IPS-18c (cell line): ENCODE measurements around the gene SYAP1.
A peak's percentile ranks its signal among the peaks of the same experiment; 100 is the strongest.
"Not testable (repeated sequence)": the region's sequence is repeated elsewhere in the genome, so short reads cannot be mapped to it uniquely, and the experiment has no call there.

ENCODE experiments used
- H3K4me3 ChIP-seq: 2 replicates; pipeline ENCODE4 v1.7.0; 2013; ENCODE audit warnings: low read depth, mild to moderate bottlenecking, low read length, moderate library complexity; ENCODE audit not compliant: insufficient read depth
- H3K9me3 ChIP-seq: one replicate; pipeline ENCODE4 v1.6.1; 2013; ENCODE audit warnings: mild to moderate bottlenecking, low read length, moderate library complexity; ENCODE audit not compliant: control insufficient read depth, insufficient read depth

Gene SYAP1

DNA sequence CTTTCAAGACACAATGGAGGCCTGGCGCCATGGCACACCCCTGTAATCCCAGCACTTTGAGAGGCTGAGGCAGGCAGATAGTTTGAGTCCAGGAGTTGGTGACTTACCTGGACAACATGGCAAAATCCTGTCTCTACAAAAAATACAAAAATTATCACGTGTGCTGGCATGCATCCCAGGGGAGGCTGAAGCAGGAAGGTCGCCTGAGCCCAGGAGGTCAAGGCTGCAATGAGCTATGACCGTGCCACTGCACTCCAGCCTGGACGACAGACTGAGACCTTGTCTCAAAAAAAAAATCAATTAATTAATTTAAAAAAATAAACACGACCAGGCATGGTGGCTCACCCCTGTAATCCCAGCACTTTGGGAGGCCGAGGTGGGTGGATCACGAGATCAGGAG is 4.9 kb upstream of the SYAP1 start:
- H3K9me3 ChIP-seq = no peaks in the 10 kb centered on the region
- H3K4me3 ChIP-seq = no peak overlapping the region

DNA sequence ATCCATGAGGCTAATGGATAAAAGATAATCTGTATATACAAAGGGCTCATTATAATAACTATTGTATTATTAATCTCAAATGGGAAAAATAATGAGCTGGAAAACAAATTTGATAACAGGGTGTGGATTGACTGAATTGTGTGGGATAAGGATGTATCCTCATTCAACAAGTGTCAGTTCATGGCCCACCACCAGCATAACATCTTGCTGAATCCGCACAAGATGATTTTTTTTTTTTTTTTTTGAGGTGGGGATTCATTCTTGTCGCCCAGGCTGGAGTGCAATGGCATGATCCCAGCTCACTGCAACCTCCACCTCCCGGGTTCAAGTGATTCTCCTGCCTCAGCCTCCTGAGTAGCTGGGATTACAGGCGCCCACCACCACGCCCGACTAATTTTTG is 3.8 kb upstream of the SYAP1 start:
- H3K4me3 ChIP-seq, H3K9me3 ChIP-seq: not testable (repeated sequence)

DNA sequence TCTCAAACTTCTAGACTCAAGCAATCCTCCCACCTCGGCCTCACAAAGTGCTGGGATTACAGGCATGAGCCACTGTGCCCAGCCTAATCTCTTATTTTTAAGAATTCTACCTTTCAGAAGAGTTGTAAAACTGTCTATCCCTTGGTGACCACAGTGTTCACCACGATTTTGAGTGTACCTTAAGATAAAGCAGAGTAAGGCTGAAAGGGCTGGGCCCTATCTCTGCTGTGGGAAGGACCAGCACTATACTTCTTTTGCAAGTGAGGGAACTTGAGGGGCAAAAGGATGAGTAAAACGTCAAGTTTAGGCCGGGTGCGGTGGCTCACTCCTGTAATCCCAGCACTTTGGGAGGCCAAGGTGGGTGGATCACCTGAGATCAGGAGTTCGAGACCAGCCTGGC is 3.0 kb upstream of the SYAP1 start:
- not testable (repeated sequence) for H3K4me3 ChIP-seq, H3K9me3 ChIP-seq

DNA sequence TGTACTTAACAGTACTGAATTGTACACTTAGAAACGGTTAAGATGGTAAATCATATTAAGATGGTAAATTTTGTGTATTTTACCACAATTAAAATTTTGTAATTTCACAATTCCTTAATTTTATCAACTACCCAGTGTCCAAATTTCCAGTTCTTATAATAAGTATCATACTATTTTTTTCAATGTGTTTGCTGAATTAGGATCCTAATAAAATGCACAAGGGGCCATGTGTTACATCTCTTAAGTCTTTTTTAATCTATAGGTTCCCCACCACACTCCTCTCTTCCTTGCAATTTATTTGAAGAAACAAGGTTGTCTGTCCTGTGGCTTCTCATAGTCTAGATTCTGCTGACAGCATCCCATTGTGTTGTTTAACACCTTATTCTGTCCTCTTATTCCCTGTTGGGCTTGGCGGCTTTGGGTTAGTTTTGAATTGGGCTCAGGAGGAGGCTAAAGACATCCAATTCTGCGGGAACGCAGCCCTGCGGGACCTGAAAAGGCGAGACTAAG is 533 bp upstream of the SYAP1 start:
- Histone ChIP-seq H3K9me3 (no peaks in the 10 kb centered on the region), H3K4me3 (peak overlapping the region; percentile 40)

- no peaks in the 10 kb centered on the region for H3K9me3 ChIP-seq
- H3K4me3 ChIP-seq = no peak overlapping the region
Observed at GRCh38 chrX:16722481-16722880, 3.1 kb downstream of the SYAP1 start.

- H3K4me3 ChIP-seq = no peak overlapping the region
- H3K9me3 ChIP-seq = peaks cover 3% of the 10 kb centered on the region
Observed at GRCh38 chrX:16725072-16725471, 5.7 kb downstream of the SYAP1 start.

DNA sequence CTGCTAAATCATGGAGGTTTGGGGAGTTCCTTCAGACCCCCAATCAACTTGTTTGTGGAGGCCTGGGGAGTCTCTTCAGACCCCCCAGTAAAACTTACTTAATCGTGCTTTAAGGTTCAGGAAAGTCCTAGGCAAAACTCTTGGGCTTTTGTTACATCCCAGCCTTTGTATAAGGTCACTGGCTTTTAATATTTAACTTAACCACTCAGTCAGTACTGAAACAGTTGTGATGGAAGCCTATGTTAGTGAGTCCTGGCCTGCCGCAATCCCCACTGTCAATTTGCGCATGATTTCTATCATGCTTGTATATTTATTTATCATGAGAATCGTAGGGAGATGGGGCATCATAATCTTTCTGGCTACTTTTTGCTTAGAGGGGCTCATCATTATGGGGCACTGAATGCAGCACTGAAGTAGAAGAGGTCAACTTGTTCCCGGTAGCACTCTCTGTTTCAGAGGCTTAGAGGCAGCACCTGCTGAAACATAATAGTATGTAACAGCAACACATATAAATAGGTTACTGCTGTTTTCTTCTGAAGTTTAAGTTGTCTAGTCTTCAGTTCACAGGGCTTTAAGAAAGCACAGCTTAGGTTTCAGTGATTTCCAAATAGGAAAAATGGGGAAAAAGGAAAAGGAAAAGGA is 7.1 kb downstream of the SYAP1 start:
- not testable (repeated sequence) for H3K4me3 ChIP-seq, H3K9me3 ChIP-seq

DNA sequence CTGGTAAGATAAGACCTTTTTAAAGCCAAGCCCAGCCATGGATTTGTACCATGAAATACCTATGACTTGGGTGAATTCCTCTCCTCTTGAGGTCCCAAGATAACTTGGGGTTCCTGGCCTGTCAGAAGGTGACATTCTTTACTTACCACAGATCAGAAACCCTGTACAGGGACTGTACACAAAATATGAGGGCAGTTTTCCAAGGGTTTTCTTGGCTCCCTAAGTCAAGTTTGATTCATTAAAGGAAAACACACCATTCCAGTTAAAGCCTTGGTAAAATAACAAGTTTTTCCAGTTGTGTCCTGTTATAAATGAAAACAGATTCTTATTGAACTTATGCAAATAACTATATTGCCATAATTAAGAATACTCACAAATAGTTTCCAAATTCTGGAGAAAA is 8.2 kb downstream of the SYAP1 start:
- peaks cover 3% of the 10 kb centered on the region for H3K9me3 ChIP-seq

DNA sequence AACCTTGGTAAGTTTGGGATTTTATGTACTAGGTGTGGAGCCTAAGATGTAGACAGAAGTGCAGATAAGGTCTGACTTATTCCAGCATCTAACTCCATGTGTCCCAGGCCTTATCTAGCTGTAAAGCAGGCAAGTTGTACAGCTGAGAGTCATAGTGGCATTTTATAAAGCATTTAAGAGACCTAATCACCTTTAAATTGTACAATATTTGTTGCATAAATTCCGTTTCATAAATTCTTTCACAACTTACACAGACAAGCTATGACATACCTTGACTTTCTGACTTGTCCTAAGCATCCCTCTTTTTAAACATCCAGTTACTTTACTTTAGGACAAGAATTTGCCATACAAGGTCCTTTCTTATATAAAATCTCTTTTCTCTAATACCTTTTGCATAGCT is 11.0 kb downstream of the SYAP1 start:
- peaks cover 3% of the 10 kb centered on the region for H3K9me3 ChIP-seq
- H3K4me3 ChIP-seq = no peak overlapping the region

More for the DNA sequence above, 8.2 kb downstream of the SYAP1 start:
- H3K4me3 ChIP-seq = no peak overlapping the region

DNA sequence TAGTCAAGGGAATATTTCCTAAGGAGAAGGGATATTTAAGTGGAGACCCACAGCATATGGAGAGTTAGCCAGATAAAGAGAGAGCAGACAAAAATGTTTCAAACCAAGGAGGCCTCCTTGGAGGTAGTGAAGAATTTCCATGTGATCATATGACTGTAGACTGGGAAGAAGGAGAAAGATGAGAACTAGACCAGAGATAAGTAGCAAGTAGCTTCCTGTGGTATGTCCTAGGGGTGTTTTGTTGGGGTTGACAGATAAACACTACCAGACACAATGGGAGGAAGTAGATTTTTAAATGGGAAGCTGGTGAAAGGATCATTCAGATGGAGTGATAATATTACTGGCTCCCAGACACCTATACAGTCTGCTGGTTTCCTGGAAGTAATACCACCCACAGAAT is 13.6 kb downstream of the SYAP1 start:
- peaks cover 3% of the 10 kb centered on the region for H3K9me3 ChIP-seq
- H3K4me3 ChIP-seq = no peak overlapping the region

GRCh38 chrX:16737024-16737423 is 17.6 kb downstream of the SYAP1 start:
- Histone ChIP-seq H3K9me3 (no peaks in the 10 kb centered on the region), H3K4me3 (no peak overlapping the region)

DNA sequence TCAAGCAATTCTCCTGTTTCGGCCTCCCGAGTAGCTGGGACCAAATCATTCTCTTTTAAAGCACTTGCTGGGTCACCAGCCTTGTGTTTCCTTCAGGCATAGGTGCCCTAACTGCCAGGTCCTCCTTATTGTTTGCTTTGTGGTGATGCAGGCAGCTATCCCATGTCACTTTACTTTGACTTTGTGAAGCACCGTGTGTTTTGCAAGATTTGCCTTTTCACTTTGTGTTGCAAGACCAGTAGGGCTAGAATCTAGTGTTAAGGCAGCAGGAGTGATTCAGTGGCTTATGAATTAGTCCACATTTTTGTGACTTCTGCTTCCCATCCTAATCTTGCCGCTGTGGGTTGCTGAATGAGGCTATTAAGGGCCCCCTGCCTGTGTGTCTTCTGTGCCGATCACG is 20.2 kb downstream of the SYAP1 start:
- no peaks in the 10 kb centered on the region for H3K9me3 ChIP-seq

GRCh38 chrX:16743604-16744325 is 24.4 kb downstream of the SYAP1 start:
- Histone ChIP-seq H3K4me3 (no peak overlapping the region), H3K9me3 (no peaks in the 10 kb centered on the region)

More for the DNA sequence above, 20.2 kb downstream of the SYAP1 start:
- H3K4me3 ChIP-seq = no peak overlapping the region

GRCh38 chrX:16745102-16745501 is 25.7 kb downstream of the SYAP1 start:
- Histone ChIP-seq H3K9me3 (no peaks in the 10 kb centered on the region), H3K4me3 (no peak overlapping the region)

GRCh38 chrX:16745659-16746058 is 26.2 kb downstream of the SYAP1 start:
- Histone ChIP-seq H3K9me3 (no peaks in the 10 kb centered on the region), H3K4me3 (no peak overlapping the region)

- Histone ChIP-seq H3K4me3 (no peak overlapping the region), H3K9me3 (no peaks in the 10 kb centered on the region)
Observed at GRCh38 chrX:16748425-16748824, 29.0 kb downstream of the SYAP1 start.

DNA sequence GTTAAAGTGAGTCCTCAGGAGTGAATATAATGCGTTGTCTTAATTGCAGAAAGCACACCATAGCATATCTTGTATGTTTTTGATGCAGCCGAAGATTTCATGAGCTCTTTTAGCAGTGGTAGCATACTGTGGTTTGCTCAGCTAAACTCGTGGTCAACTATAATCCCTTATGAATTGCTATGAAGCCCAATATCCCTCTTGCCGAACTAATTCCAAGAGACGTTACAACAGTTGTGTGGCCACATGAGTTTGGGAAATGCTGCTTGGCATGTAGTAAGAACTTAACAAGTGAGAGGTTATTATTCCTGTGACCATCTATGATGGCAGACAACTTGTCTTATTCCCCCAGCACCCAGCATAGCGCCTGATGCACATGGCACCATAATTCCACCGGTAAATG is 30.7 kb downstream of the SYAP1 start:
- H3K4me3 ChIP-seq = no peak overlapping the region
- no peaks in the 10 kb centered on the region for H3K9me3 ChIP-seq

- Histone ChIP-seq H3K4me3 (no peak overlapping the region), H3K9me3 (no peaks in the 10 kb centered on the region)
Observed at GRCh38 chrX:16754019-16754418, 34.6 kb downstream of the SYAP1 start.
